ENCODE measurements around the gene TXNDC11.

Gene TXNDC11

DNA sequence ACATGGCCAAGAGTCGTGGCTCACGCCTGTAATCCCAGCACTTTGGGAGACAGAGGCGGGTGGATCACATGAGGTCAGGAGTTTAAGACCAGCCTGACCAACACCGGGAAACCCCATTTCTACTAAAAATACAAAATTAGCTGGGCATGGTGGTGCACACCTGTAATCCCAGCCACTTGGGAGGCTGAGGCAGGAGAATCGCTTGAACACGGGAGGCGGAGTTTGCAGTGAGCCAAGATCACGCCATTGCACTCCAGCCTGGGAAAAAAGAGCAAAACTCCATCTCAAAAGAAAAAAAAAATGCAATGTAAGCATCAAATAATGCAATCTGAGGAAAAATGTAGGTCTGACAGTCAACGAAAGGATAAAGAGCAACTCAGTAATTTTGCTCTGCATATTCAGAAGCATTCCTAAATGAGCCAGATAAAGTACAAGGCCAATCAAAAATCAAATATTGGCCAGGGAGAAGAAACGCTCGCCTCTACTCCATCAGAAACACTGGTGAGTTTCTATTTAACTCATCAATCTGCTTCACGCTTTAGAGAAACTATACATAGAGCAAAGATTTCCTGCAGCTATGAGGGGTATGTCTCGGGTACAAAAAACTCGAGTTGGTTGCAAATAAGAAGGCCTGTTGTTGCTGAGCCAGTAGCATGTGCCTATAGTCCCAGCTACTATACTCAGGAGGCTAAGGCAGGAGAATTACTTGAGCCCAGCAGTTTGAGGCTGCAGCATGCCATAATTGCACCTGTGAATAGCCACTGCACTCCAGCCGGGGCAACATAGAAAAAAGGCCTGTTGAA is 3.7 kb downstream of the TXNDC11 start:
- TF ChIP-seq, protein P1, sequence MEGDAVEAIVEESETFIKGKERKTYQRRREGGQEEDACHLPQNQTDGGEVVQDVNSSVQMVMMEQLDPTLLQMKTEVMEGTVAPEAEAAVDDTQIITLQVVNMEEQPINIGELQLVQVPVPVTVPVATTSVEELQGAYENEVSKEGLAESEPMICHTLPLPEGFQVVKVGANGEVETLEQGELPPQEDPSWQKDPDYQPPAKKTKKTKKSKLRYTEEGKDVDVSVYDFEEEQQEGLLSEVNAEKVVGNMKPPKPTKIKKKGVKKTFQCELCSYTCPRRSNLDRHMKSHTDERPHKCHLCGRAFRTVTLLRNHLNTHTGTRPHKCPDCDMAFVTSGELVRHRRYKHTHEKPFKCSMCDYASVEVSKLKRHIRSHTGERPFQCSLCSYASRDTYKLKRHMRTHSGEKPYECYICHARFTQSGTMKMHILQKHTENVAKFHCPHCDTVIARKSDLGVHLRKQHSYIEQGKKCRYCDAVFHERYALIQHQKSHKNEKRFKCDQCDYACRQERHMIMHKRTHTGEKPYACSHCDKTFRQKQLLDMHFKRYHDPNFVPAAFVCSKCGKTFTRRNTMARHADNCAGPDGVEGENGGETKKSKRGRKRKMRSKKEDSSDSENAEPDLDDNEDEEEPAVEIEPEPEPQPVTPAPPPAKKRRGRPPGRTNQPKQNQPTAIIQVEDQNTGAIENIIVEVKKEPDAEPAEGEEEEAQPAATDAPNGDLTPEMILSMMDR (conservative IDR thresholded peaks at IDR 0.05; ENCODE audit: low read depth, low read length), result no peak
- H3K4me3 ChIP-seq (ENCODE audit: low read length), result no peak overlapping the region
- DNase-seq (ENCODE audit: low read depth), result no peak

- no peak for DNase-seq (ENCODE audit: low read depth)
- TF ChIP-seq, protein P1 (conservative IDR thresholded peaks at IDR 0.05; ENCODE audit: low read depth, low read length), result no peak
- H3K4me3 ChIP-seq (ENCODE audit: low read length), result no peak overlapping the region
Measured at GRCh38 chr16:11737713-11738112, 4.9 kb downstream of the TXNDC11 start.

GRCh38 chr16:11736903-11737302 is 5.8 kb downstream of the TXNDC11 start:
- no peak overlapping the region for H3K4me3 ChIP-seq (ENCODE audit: low read length)
- no peak for DNase-seq (ENCODE audit: low read depth)
- TF ChIP-seq, protein P1 (conservative IDR thresholded peaks at IDR 0.05; ENCODE audit: low read depth, low read length), result no peak

GRCh38 chr16:11735787-11736186 is 6.9 kb downstream of the TXNDC11 start:
- no peak for DNase-seq (ENCODE audit: low read depth)
- no peak overlapping the region for H3K4me3 ChIP-seq (ENCODE audit: low read length)
- TF ChIP-seq, protein P1 (conservative IDR thresholded peaks at IDR 0.05; ENCODE audit: low read depth, low read length), result no peak

- TF ChIP-seq, protein P1 (conservative IDR thresholded peaks at IDR 0.05; ENCODE audit: low read depth, low read length), result no peak
- H3K4me3 ChIP-seq (ENCODE audit: low read length), result no peak overlapping the region
- no peak for DNase-seq (ENCODE audit: low read depth)
Measured at GRCh38 chr16:11734653-11735043, 8.0 kb downstream of the TXNDC11 start.

DNA sequence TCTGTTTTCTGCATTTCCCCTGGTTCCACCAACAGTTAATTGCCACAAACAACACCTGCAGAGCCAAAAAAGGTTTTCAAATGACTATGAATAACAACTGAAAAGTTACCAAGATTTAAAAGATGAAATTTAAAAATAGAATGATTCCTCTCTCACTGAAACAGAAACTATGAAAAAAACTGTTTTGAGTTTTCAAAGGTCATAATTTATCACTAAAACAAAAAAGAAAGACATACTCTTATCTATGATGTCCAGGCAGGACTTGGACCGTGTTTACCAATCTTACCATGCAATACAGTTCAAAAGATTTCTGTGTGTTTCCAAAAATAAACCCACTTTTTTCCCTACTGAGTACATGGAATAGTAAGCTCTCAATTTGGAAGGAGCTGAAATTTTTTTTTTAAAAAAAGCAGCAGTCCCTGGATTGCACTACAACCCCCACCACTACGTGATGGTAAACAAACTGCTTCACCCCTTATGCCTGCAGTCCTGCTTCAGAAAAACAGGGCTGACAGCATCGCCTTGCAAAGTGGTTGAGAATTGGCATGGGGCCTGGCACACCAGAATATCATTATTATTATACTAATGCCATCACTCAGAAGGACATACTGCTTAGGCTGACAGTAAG is 8.5 kb downstream of the TXNDC11 start:
- no peak overlapping the region for H3K4me3 ChIP-seq (ENCODE audit: low read length)
- DNase-seq (ENCODE audit: low read depth), result no peak
- TF ChIP-seq, protein P1 (conservative IDR thresholded peaks at IDR 0.05; ENCODE audit: low read depth, low read length), result no peak

DNA sequence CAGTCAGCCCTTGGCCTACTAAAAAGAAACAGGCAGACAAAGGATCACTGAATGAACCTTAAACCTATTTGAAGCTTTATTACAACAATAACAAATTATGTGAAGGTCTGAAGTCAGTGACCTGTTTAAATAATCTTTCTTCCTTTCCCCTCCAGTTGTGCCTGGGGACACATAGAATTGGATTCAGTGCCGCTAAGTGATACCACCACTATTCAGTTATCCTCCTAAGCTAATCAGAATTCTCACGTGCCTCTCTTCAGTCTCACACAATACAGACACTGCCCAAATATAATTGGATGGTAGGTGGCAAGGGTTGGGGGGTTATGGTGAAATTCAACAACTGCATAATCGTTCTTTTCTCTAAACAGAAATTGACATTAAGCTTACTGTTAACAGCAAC is 11.4 kb downstream of the TXNDC11 start:
- TF ChIP-seq, protein P1 (conservative IDR thresholded peaks at IDR 0.05; ENCODE audit: low read depth, low read length), result no peak
- no peak for DNase-seq (ENCODE audit: low read depth)
- H3K4me3 ChIP-seq (ENCODE audit: low read length), result no peak overlapping the region
